Daoy (cell line): Measurements from ENCODE around the gene CCDC57. TPM values are rescaled to one million over a fixed set of nuclear protein-coding genes. Genes with fewer than 3 reads are reported as not detected.

ENCODE experiments used
- DNase-seq: peaks from one replicate; pipeline ENCODE4 v3.0.0-alpha.2; 2015; ENCODE audit warnings: low read depth
- total RNA-seq: library from RNA; depleted of rRNA; stranded (reverse); fragments of >200 nt; shearing (Covaris generic); gene quantifications from 2 replicates; pipeline ENCODE4 v1.2.3, GENCODE V29; 2014

The CCDC57 gene
- total RNA-seq, 1 experiment from 2014 or later: 7.9 TPM

DNA sequence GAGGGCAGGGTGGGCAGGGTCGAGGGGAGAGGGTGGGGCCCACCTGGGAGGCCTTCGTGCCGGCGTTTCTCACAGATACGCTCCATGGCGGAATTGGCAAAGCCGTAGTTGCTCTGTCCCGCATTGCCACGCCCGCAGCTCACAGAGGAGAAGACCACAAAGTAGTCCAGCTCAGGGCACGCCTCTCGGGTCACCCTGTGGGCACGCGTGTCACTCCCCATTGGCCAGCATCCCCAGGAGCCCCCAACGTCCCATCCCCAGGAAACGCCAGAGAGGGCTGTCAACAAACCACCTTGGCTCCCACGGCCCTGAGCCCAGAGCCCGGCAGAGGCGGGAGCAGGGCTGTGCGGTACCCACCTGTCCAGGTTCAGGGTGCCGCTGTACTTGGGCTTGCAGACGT, 130.7 kb downstream of the CCDC57 start:
- no peak for DNase-seq

DNA sequence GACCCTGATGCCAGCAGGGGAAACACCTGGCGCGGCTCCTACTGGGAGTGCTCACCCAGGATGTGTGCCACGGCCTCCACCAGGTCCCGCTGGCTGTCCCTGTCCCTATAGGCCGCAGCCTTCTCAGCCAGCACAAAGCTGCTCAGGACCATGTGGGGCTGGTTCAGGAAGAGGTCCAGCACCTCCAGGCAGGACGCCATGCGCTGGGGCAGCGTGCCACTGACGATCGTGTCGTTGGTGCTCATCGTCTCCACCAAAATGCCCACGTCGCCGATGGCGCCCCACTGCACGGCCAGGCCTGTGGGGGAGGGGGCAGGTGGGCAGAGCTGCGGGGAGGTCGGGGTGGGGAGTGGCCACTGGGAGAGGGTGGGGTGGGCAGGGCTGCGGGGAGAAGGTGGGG, 131.1 kb downstream of the CCDC57 start:
- no peak for DNase-seq

GRCh38 chr17:82080789-82081464, 131.7 kb downstream of the CCDC57 start:
- no peak for DNase-seq

DNA sequence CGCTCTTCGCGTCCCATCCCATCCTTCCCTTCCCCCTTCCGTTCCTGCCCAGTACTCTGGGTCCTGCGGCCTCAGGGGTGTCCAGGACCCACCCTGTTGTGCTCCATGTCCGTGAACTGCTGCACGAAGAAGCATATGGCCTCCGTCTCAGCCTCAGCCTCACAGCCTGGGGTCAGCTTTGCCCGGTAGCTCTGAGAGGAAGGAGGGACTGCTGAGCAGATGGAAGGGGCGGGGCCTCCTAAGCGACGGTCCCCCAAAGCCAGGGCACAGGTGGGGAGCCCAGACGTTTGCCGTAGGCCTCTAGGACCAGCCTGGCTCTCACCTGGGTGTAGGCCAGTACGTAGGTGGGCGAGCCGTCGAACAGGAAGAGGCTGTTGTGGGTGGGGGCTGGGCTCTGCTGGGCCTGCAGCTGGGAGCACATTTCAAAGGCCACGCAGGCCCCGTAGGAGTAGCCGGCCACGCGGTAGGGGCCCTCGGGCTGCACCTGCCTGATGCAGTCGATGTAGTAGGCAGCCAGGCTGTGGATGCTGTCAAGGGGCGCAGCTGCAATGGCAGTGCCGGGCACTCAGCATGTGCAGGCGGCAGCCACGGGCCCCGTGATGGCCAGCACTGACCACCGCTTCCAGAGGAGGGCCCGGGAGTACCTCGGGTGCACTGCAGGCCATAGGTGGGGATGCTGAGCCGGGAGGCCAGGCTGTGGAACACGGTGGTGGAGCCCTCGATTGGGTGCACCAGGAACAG, 132.4 kb downstream of the CCDC57 start:
- no peak for DNase-seq

DNA sequence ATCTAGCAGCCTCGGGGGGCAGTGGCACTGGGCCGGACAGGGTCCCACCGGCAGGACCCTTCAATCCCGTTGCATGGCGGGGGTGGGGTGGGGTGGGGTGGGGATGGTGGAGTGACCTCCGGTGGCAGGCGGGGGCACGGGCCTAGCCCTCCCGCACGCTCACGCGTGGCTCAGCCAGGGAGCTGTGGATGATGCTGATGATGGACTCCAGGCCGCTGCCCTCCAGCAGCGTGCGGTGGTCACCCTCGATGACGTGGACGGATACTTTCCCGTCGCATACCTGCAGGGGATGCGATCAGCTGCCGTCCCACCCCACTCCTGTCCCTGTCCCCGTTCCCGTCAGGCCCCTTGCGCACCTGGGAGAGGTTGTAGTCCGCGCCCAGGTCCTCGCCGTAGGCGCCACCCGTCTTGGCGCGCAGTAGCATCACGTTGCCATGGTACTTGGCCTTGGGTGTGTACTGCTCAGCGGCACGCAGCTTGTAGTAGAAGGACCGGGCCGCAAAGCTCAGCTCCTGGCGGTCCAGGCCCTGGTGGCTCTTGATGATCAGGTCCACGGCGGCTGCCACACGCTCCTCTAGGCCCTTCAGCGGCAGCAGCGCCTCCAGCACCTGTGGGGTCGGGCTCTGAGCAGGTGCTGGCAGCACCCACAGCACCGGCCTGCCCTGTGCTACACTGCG, 133.5 kb downstream of the CCDC57 start:
- DNase-seq: no peak

GRCh38 chr17:82078433-82078832, 134.2 kb downstream of the CCDC57 start:
- no peak for DNase-seq

GRCh38 chr17:82077617-82078358, 134.9 kb downstream of the CCDC57 start:
- no peak for DNase-seq

DNA sequence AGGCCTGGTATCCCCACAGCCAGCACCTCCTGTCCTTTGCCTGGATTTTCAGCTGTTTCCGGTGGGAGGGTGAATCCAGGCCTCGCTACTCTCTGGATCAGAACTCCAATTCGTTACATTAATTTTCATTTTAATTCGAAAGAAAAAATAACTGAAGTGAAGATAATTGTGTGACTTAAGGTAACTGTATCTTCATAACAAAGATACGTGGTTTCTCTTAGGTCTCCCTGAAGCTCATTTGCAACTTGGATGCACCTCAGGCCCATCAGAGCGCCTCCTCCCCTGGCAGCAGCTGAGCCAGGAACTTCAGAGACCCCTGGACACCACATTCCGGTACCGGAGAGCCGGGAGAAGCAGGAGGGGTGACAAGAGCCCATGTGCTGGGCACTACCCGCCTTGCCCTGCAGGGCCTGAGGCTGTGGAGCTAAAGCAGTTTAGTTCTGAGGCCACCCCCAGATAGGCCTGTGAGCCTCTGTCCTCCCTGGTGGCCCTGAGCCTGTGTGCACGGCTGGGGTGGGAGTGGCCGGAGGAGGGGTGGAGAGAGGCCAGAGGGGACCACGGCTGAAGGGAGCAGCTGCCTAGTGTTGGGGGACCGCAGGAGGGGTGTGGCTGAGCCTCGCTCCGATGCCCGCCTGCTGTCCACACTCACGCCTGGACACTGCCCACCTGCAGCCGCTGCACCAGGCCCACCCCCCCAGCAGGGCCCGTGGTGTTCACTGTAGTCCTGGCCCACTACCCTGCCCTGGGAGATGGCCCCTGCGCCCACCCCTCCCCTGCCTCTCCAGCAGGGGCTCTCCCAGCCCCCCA, 135.7 kb downstream of the CCDC57 start:
- DNase-seq: no peak

GRCh38 chr17:82076018-82076784, 136.4 kb downstream of the CCDC57 start:
- DNase-seq: no peak

DNA sequence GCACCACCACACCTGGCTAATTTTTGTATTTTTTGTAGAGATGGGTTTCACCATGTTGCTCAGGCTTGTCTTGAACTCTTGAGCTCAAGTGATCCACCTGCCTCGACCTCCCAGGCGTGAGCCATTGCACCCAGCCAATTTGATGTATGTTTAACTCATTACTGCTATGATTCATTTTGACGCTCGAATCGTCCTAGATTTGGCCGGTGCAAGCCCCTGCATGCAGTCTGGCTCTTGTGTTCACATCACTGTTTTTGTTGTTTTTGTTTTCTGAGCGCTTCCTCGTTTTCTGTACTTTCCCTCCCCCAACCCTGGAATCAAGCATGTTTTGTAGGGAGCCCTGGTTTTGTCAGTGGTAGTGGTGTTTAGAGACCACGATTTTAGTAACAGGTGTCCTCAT, 139.2 kb downstream of the CCDC57 start:
- DNase-seq: no peak

- no peak for DNase-seq
These were observed 139.8 kb downstream of the CCDC57 start for GRCh38 chr17:82072827-82073226.

- DNase-seq: no peak
These were observed 142.0 kb downstream of the CCDC57 start for GRCh38 chr17:82070611-82071010.

- peak; percentile 61 for DNase-seq
These were observed 146.9 kb downstream of the CCDC57 start, which contains the start of gene DUS1L for GRCh38 chr17:82065638-82066303. Gene DUS1L, minus strand, starts transcription at chr17:82065804. Its CDS starts 745 bp downstream, at chr17:82065059.

DNA sequence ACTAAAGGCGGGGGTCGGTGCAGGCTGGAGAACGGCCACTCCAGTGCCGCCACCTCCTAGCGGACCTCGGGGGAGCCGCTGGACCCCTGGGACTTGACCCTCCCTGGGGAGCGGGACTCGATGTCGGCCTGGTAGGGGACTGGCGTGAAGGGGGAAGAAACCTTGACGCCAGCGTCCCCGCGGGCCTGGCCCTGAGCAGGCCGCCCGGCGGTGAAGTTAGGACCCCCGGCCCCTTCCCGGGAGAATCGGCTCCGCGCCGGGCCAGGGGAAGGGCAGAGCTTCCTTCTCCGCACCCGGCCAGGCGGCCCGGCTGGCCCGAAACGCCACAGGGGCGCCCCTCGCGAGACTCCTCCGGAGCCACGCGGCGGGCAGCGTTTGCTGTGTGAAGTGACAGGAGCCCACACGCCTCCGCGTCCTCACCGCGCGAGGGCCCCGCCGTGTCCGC, 147.4 kb downstream of the CCDC57 start:
- DNase-seq: no peak

DNA sequence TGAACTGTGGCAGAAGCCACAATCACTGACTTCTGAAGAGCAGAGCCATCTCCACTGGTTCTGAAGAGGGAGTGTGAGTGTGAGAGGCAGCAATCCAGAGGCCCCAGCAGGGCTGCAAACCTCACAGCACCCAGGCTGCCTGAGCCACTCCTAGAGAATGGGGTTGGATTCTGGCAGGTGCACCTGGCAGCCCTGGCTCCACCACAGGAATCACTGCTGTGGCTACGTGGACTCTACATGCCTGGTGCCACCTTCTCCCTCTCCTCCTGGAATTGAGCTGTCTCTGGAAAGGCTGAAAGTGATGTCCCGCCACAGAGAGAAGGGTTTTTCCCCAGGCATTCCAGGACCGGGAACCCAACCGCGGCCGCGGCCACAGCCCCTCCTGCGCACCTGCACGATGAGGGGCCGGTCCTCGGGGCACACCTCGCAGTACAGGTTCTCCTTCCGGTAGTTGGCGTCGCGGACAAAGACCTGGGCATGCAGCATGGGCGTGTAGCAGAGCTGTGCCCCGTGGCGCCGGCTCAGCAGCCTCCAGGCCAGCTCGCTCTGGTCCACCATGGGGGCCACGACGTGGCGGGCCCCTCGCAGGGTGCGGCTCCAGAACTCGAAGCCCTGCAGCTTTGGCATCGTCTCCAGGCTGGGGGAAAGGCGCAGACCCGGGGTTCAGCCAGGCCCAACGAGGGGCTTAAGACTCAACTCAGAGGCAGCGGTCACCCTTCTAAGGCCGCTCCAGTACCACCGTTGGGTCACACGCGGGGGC, 148.0 kb downstream of the CCDC57 start:
- DNase-seq: no peak

- DNase-seq: no peak
These were observed 148.9 kb downstream of the CCDC57 start for GRCh38 chr17:82063424-82064415.

- no peak for DNase-seq
These were observed 149.7 kb downstream of the CCDC57 start for GRCh38 chr17:82062984-82063368.
